NCI-H2196 treated with DMSO at 0.1 percent for 48 hours (cell line): ENCODE measurements around the gene CTH.
"Not testable (repeated sequence)": the region's sequence is repeated elsewhere in the genome, so short reads cannot be mapped to it uniquely, and the experiment has no call there.

Experiments
- DNase-seq: peaks from one replicate; lab custom pipeline; 2025; ENCODE audit not compliant: unreplicated experiment; lab: John Stamatoyannopoulos, UW

Gene CTH

GRCh38 chr1:70452164-70452939 is 41.3 kb downstream of the CTH start:
- not testable (repeated sequence) for DNase-seq

- no peak for DNase-seq
These were observed 44.2 kb downstream of the CTH start for GRCh38 chr1:70455291-70455690.

GRCh38 chr1:70458131-70458530 is 47.1 kb downstream of the CTH start:
- DNase-seq, result no peak

- no peak for DNase-seq
These were observed 48.6 kb downstream of the CTH start for GRCh38 chr1:70459496-70460225.

- not testable (repeated sequence) for DNase-seq
These were observed 50.0 kb downstream of the CTH start for GRCh38 chr1:70460740-70461713.

DNA sequence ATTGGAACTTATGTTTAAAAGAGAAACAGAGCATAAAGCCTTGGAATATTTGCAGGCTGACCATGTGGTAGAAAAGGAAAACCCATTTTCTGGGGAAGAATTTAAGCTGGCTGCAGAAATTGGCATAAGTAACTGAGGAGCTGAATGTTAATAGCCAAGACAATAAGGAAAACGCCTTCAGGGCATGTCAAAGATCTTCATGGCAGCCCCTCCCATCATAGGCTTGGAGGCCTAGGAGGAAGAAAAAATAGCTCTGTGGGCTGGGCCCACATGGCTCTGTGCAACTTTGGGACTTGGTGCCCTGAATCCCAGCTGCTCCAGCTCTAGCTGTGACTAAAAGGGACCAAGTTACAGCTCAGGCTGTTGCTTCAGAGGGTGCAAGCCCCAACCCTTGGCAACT is 51.5 kb downstream of the CTH start:
- no peak for DNase-seq

- DNase-seq, result no peak
These were observed 54.8 kb downstream of the CTH start for GRCh38 chr1:70465911-70466310.

GRCh38 chr1:70467531-70467930 is 56.5 kb downstream of the CTH start:
- DNase-seq, result no peak

DNA sequence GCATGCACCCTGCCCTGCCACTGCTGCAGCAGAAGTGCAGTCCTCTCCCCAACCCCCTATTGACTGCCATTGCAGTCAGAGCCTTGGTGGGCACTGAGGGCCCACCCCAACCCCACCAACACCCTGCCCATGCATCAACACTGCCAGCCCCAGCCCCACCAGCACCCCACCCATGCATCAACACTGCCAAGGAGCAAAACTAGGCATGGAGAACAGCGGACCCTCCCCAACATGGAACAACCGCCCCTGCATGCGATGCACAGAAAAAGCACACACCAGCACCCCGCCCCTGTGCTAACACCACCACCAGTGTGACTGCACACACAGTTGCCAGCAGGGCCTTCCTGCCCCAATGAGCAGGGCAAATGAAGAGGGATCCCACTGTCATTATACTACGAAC is 57.1 kb downstream of the CTH start:
- DNase-seq, result no peak

- DNase-seq, result not testable (repeated sequence)
These were observed 58.1 kb downstream of the CTH start for GRCh38 chr1:70469184-70469583.

DNA sequence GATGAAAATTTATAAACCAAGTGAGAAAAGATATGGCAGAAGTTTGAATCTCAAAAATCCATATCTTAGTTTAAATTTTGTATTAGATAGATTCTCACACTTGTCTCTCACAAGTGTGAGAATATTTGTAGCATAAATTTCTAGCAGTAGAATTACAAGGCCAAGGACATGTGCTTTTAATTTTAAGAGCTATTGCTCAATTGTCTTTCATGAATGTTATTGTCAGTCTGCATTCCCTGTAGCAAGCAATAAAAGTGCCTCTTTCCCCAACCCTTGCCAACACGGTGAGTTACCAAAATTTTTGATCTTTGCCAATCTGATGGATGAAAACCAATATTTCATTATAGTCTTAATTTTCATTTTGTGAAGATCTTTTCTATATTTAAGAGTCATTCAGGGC is 64.0 kb downstream of the CTH start:
- no peak for DNase-seq

DNA sequence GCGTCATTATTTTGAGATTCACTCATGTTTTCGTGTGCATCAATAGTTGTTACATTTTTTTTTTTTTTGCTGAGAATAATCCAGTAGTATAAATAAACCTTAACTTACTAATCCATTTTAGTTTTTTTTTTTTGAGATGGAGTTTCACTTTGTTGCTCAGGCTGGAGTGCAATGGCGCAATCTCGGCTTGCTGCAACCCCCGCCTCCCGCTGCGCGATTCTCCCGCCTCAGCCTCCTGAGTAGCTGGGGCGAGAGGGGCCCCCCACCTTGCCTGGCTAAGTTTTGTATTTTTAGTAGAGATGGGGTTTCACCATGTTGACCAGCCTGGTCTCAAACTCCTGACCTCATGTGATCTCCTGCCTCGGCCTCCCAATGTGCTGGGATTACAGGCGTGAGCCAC is 66.0 kb downstream of the CTH start:
- no peak for DNase-seq

DNA sequence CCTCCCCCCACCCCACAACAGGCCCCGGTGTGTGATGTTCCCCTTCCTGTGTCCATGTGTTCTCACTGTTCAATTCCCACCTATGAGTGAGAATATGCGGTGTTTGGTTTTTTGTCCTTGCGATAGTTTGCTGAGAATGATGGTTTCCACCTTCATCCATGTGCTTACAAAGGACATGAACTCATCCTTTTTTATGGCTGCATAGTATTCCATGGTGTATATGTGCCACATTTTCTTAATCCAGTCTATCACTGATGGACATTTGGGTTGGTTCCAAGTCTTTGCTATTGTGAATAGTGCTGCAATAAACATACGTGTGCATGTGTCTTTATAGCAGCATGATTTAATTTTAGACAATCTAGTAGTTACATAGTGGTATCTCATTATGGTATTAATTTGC is 66.8 kb downstream of the CTH start:
- DNase-seq, result not testable (repeated sequence)

GRCh38 chr1:70483342-70483741 is 72.3 kb downstream of the CTH start:
- no peak for DNase-seq

DNA sequence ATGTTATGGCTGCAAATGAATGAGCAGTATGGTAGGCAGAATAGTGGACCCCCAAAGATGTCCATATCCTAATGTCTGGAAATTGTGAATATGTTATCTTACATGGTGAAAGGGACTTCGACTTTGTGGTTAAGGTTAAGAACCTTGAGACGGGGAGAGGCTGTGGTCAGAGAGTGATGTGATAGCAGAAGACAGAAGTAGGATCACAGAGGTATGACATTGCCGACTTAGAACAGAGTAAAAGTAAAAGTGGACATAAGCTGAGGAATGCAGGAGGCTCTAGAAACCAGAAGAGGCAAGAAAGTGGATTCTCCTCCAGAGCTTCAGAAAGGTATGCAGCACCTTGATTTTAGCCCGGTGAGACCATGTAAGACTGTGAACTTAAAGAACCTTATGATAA is 74.6 kb downstream of the CTH start:
- DNase-seq, result no peak

DNA sequence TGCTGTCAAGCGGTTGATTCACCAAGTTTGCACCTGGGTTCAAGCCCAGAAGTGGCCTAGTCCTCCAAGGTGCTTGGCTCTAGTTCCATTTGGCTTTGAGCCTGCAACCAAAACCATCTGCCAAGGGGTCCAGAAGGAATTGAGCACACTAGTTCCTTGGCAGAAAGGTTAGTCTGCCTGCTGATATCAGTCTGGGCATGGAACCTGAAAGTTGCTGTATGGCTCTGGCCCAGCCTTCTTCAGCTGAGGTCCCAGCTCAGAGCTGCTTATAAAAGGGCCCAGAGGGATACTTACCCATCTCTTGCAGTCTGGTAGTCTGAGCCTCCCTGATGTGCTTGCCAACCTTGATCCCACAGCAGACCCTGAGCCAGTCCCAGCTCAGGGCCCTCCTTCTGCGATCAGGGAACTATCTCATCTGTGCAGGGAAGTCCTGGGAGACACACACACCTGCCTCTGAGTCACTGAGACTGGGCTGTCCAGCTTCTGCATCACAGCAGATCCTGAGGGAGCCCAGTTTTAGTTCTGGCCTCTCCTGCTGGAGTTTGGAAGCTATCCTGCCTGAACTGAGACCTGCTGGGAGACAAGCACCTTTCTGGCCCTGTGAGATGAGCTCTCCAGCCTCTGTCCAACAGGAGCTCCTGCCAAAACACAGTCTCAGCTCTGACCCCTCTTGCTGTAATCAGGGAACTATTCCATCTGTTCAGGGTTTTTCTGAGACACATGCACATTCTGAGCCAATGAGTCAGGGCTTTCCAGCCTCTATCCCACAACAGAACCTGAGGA is 75.8 kb downstream of the CTH start:
- no peak for DNase-seq

DNA sequence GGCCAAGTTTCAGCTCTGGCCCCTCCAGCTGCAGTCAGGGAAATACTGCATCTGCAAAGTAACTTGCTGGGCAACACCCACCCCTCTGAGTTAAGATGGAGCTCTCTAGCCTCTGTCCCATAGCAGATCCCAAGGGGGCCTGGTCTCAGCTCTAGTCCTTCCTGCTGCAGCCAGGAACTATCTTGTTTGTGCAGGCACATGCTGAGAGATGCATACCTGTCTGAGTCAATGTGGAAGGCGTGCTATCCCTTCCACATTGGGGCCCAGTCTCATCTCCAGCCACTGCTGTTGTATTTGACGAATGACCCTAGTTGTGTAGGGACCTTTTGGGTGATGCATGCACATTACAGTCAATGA is 76.4 kb downstream of the CTH start:
- no peak for DNase-seq

- DNase-seq, result no peak
These were observed 77.0 kb downstream of the CTH start for GRCh38 chr1:70487910-70488665.
